GM12878 (cell line): ENCODE measurements around the gene KIAA1671. TPM values are rescaled to one million over a fixed set of nuclear protein-coding genes. Genes with fewer than 3 reads are reported as not detected.

Experiments used
- ATAC-seq: fragments of 200-7000 bp; cut with Tn5 transposase; 3 replicates; pipeline ENCODE4 v1.9.1; 2020; ENCODE audit warnings: mild to moderate bottlenecking, moderate library complexity
- BruUV-seq: library from RNA; stranded (reverse); fragments of 400-500 nt; replicated peaks from 2 replicates; lab custom pipeline; 2021; lab: Mats Ljungman, UMichigan
- CTCF ChIA-PET: fragments of 300-600 bp; sonication (Branson Sonifier 250); formaldehyde crosslinking; extraction: SDS; loops from one replicate; lab custom pipeline; 2021; ENCODE audit warnings: inconsistent platforms; lab: Yijun Ruan, JAX
- POLR2A ChIA-PET: fragments of 350-600 bp; formaldehyde crosslinking; extraction: SDS; loops from one replicate; lab custom pipeline; 2021; ENCODE audit warnings: inconsistent platforms; lab: Charles Lee
- RAD21 ChIA-PET: fragments of 300-600 bp; sonication (Branson Sonifier 250); formaldehyde crosslinking; loops from one replicate; lab custom pipeline; 2023; ENCODE audit warnings: antibody characterized with exemption; ENCODE audit not compliant: unreplicated experiment; lab: Charles Lee
- SMC1A ChIA-PET: fragments of 300-600 bp; sonication (Branson Sonifier 250); formaldehyde crosslinking; loops from one replicate; lab custom pipeline; 2023; ENCODE audit not compliant: unreplicated experiment, uncharacterized antibody; lab: Charles Lee
- DNase-seq: peaks from one replicate; pipeline ENCODE4 v3.0.0-alpha.2; 2011; ENCODE audit warnings: low read depth, low spot score
- FAIRE-seq: peaks from 3 replicates; lab custom pipeline; 2011; peaks lifted over from hg19 to GRCh38; lab: Jason Lieb, UNC
- H2AFZ ChIP-seq: 2 replicates; pipeline ENCODE4 v1.6.0; 2011; ENCODE audit warnings: low read depth, low read length, control low read depth; ENCODE audit not compliant: control insufficient read depth
- H3K27ac ChIP-seq: 2 replicates; pipeline ENCODE4 v1.5.1; 2011; ENCODE audit warnings: control low read depth; ENCODE audit not compliant: control insufficient read depth, insufficient read depth
- H3K27me3 ChIP-seq, 2 experiments: replicated peaks in 1 of 2; 2 replicates each; pipeline versions ENCODE4 v1.6.0 to v1.6.1; 2011; ENCODE audit warnings: low read length in 1 of 2; ENCODE audit not compliant: control insufficient read depth in 2 of 2, insufficient read depth in 2 of 2
- H3K36me3 ChIP-seq, 2 experiments: 2 replicates each; pipeline ENCODE4 v1.5.1; 2011; ENCODE audit warnings: low read length in 1 of 2; ENCODE audit not compliant: control insufficient read depth in 2 of 2, insufficient read depth in 2 of 2
- H3K4me1 ChIP-seq: 2 replicates; pipeline ENCODE4 v1.6.1; 2011; ENCODE audit warnings: mild to moderate bottlenecking, low read length, moderate library complexity, mixed read lengths; ENCODE audit not compliant: control insufficient read depth, insufficient read depth
- H3K4me2 ChIP-seq: 2 replicates; pipeline ENCODE4 v1.6.0; 2011; ENCODE audit warnings: control low read depth; ENCODE audit not compliant: control insufficient read depth, insufficient read depth
- H3K4me3 ChIP-seq: fragments of 200-600 bp; sonication (generic); 2 replicates; pipeline ENCODE4 v1.5.1; 2016
- H3K79me2 ChIP-seq: 2 replicates; pipeline ENCODE4 v1.6.0; 2011; ENCODE audit warnings: low read length; ENCODE audit not compliant: control insufficient read depth, insufficient read depth
- H3K9ac ChIP-seq: 2 replicates; pipeline ENCODE4 v1.8.0; 2011; ENCODE audit warnings: low read length, control low read depth, mixed read lengths; ENCODE audit not compliant: control insufficient read depth, insufficient read depth
- H3K9me3 ChIP-seq: replicated peaks from 3 replicates; pipeline ENCODE4 v1.5.1; 2011; ENCODE audit warnings: mild to moderate bottlenecking, low read length; ENCODE audit not compliant: control insufficient read depth, insufficient read depth
- H4K20me1 ChIP-seq: 2 replicates; pipeline ENCODE4 v1.6.0; 2011; ENCODE audit not compliant: control insufficient read depth, insufficient read depth
- BHLHE40 ChIP-seq, 2 experiments: fragments of 450-650 bp in 1 of 2; IDR thresholded peaks; 2 replicates each; pipeline ENCODE4 v1.6.1; 2011 to 2017; ENCODE audit warnings: low read depth in 2 of 2, borderline replicate concordance in 1 of 2, improper control_type of control experiment in 1 of 2, low read length in 1 of 2, mild to moderate bottlenecking in 1 of 2
- BMI1 ChIP-seq: fragments of 450-650 bp; IDR thresholded peaks from 2 replicates; pipeline ENCODE4 v1.6.1; 2016; ENCODE audit warnings: mild to moderate bottlenecking, moderate library complexity, borderline replicate concordance
- CHD2 ChIP-seq: IDR thresholded peaks from 2 replicates; pipeline ENCODE4 v1.6.1; 2011; ENCODE audit warnings: low read depth, low read length, improper control_type of control experiment, borderline replicate concordance
- GATAD2B ChIP-seq: fragments of 450-650 bp; conservative IDR thresholded peaks from 2 replicates; pipeline ENCODE4 v1.6.1; 2017; ENCODE audit warnings: low read depth, mild to moderate bottlenecking, moderate library complexity
- NFIC ChIP-seq: IDR thresholded peaks from 2 replicates; pipeline ENCODE4 v1.6.1; 2012; ENCODE audit warnings: low read depth, mild to moderate bottlenecking, inconsistent platforms, low read length, moderate library complexity
- NRF1 ChIP-seq: conservative IDR thresholded peaks from 2 replicates; pipeline ENCODE4 v1.6.1; 2011; ENCODE audit warnings: mild to moderate bottlenecking, low read depth, low read length, improper control_type of control experiment
- RAD21 ChIP-seq: IDR thresholded peaks from 2 replicates; pipeline ENCODE4 v1.6.1; 2011; ENCODE audit warnings: mild to moderate bottlenecking, low read depth, low read length, moderate library complexity; ENCODE audit not compliant: insufficient read depth
- SP1 ChIP-seq: IDR thresholded peaks from one replicate; pipeline ENCODE4 v1.6.1; 2011; ENCODE audit warnings: low read depth, low read length
- YY1 ChIP-seq: IDR thresholded peaks from 2 replicates; pipeline ENCODE4 v1.6.1; 2011; ENCODE audit warnings: low read depth, mild to moderate bottlenecking, low read length
- ZNF217 ChIP-seq: fragments of 450-650 bp; IDR thresholded peaks from 2 replicates; pipeline ENCODE4 v1.6.1; 2017; ENCODE audit warnings: antibody characterized with exemption, mild to moderate bottlenecking
- WGBS: methylation state at CpG from one replicate; pipeline ENCODE4 v1.1.6; 2016; ENCODE audit warnings: low lambda C conversion rate; ENCODE audit not compliant: insufficient replicate concordance, insufficient coverage; ENCODE audit errors: missing lambda C conversion rate; 5-methylcytosine and 5-hydroxymethylcytosine counted together
- in situ Hi-C: fragments of 300-500 bp; cut with MboI; formaldehyde crosslinking; loops from 9 replicates; pipeline ENCODE4 v1.14.3; 2018; ENCODE audit warnings: mixed read lengths
- intact Hi-C: fragments of 100-400 bp; cut with micrococcal nuclease; formaldehyde crosslinking; loops from one replicate; pipeline ENCODE4 v1.14.2; 2022; ENCODE audit not compliant: unreplicated experiment
- polyA plus RNA-seq, 11 experiments: library from polyadenylated mRNA; depleted of rRNA in 4 of 11; unstranded in 6 of 11; stranded (reverse) in 5 of 11; fragments of >200 nt; fragmentation: Nextera tagmentation in 4 of 11; fragmentation: Illumina TruSeq in 1 of 11; extraction: Ambion mirVana in 4 of 11; extraction: Trizol in 1 of 11; gene quantifications; 1 replicate in 1 of 11; 2 replicates in 10 of 11; pipeline versions ENCODE4 v1.2.1 to v1.2.3, GENCODE V29; 2011 to 2016; ENCODE audit warnings: inconsistent platforms in 2 of 11, missing spikeins in 2 of 11, low read depth in 1 of 11
- total RNA-seq, 4 experiments: library from RNA; depleted of rRNA in 3 of 4; stranded (reverse); fragments of >200 nt in 3 of 4; fragmentation: Illumina TruSeq in 1 of 4; extraction: Trizol in 1 of 4; gene quantifications; 2 replicates each; pipeline versions ENCODE4 v1.2.1 to v1.2.3, GENCODE V29; 2013 to 2021
- TF ChIP-seq, protein P1 (sequence below): fragments of 150-350 bp; IDR thresholded peaks from 2 replicates; pipeline ENCODE4 v1.6.1; 2016; ENCODE audit warnings: low read depth, low read length
- TF ChIP-seq, protein P2 (sequence below): IDR thresholded peaks from 2 replicates; pipeline ENCODE4 v1.6.1; 2012; ENCODE audit warnings: improper control_type of control experiment, low read depth, low read length; ENCODE audit not compliant: insufficient replicate concordance

Gene KIAA1671
- total and polyA plus RNA-seq, 10 of the 15 experiments (the other 5 are each of a cell fraction or from before 2014, with no cell fraction given) = 0.05 to 2.7 (median 0.33) TPM

DNA sequence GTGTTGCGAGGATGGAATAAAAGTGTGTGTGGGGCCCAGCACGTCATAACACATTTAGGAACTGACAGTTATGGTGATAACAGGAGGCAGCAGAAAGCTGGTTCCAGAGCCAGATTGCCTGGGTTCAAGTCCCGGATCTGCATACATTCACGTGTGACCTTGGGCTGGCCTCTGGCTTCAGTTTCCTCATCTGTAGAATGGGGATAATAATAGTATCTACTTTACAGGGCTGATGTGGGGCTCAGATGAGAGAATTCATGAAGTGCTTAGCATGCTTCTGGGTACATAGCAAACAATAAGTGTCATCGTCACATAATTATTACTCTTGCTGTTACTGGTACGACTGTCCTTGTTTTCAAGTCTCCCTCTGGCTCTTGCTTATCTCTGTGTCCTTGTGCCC, 97.3 kb downstream of the KIAA1671 start:
- ChIA-PET POLR2A (no interaction called here), SMC1A (interaction anchor here (0.8 to 2.9 kb wide), 4 partner anchors 19 to 111 kb away, joined by 3 to 34 read pairs (median 4); no protein-coding TSS in a partner anchor), RAD21 (interaction anchor here (1.1 to 3.7 kb wide), 3 partner anchors 18 to 112 kb away, joined by 3 to 26 read pairs (median 3); no protein-coding TSS in a partner anchor), CTCF (interaction anchor here (0.6 to 4.5 kb wide), 14 partner anchors 7 to 291 kb away, joined by 3 to 80 read pairs (median 4); no protein-coding TSS in a partner anchor)
- no peak overlapping the region for H2AFZ ChIP-seq
- no peaks in the 10 kb centered on the region for H3K79me2 ChIP-seq
- no peak overlapping the region for H3K9ac ChIP-seq
- BruUV-seq = no TSS peak
- intact Hi-C loops (no loop called here), in situ Hi-C loops (no loop called here)
- H3K4me2 ChIP-seq = no peak overlapping the region
- 45% methylated on average over 6 of the region's 6 CpGs for WGBS
- FAIRE-seq = no peak
- no peaks in the 10 kb centered on the region for H3K36me3 ChIP-seq
- no peak overlapping the region for H3K27ac ChIP-seq
- no peaks in the 10 kb centered on the region for H4K20me1 ChIP-seq
- H3K27me3 ChIP-seq = no peaks in the 10 kb centered on the region
- H3K9me3 ChIP-seq = peaks cover 4% of the 10 kb centered on the region; the same call in 1 of the 3 replicates
- H3K4me1 ChIP-seq = no peaks in the 10 kb centered on the region
- H3K4me3 ChIP-seq = no peak overlapping the region
- DNase-seq = no peak
- ATAC-seq = no peak
- no peak for TF ChIP-seq GATAD2B
- TF ChIP-seq ZNF217 = no peak
- TF ChIP-seq, protein P1, sequence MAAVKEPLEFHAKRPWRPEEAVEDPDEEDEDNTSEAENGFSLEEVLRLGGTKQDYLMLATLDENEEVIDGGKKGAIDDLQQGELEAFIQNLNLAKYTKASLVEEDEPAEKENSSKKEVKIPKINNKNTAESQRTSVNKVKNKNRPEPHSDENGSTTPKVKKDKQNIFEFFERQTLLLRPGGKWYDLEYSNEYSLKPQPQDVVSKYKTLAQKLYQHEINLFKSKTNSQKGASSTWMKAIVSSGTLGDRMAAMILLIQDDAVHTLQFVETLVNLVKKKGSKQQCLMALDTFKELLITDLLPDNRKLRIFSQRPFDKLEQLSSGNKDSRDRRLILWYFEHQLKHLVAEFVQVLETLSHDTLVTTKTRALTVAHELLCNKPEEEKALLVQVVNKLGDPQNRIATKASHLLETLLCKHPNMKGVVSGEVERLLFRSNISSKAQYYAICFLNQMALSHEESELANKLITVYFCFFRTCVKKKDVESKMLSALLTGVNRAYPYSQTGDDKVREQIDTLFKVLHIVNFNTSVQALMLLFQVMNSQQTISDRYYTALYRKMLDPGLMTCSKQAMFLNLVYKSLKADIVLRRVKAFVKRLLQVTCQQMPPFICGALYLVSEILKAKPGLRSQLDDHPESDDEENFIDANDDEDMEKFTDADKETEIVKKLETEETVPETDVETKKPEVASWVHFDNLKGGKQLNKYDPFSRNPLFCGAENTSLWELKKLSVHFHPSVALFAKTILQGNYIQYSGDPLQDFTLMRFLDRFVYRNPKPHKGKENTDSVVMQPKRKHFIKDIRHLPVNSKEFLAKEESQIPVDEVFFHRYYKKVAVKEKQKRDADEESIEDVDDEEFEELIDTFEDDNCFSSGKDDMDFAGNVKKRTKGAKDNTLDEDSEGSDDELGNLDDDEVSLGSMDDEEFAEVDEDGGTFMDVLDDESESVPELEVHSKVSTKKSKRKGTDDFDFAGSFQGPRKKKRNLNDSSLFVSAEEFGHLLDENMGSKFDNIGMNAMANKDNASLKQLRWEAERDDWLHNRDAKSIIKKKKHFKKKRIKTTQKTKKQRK = no peak
- TF ChIP-seq NFIC = no peak
- TF ChIP-seq SP1 = no peak
- TF ChIP-seq, protein P2, sequence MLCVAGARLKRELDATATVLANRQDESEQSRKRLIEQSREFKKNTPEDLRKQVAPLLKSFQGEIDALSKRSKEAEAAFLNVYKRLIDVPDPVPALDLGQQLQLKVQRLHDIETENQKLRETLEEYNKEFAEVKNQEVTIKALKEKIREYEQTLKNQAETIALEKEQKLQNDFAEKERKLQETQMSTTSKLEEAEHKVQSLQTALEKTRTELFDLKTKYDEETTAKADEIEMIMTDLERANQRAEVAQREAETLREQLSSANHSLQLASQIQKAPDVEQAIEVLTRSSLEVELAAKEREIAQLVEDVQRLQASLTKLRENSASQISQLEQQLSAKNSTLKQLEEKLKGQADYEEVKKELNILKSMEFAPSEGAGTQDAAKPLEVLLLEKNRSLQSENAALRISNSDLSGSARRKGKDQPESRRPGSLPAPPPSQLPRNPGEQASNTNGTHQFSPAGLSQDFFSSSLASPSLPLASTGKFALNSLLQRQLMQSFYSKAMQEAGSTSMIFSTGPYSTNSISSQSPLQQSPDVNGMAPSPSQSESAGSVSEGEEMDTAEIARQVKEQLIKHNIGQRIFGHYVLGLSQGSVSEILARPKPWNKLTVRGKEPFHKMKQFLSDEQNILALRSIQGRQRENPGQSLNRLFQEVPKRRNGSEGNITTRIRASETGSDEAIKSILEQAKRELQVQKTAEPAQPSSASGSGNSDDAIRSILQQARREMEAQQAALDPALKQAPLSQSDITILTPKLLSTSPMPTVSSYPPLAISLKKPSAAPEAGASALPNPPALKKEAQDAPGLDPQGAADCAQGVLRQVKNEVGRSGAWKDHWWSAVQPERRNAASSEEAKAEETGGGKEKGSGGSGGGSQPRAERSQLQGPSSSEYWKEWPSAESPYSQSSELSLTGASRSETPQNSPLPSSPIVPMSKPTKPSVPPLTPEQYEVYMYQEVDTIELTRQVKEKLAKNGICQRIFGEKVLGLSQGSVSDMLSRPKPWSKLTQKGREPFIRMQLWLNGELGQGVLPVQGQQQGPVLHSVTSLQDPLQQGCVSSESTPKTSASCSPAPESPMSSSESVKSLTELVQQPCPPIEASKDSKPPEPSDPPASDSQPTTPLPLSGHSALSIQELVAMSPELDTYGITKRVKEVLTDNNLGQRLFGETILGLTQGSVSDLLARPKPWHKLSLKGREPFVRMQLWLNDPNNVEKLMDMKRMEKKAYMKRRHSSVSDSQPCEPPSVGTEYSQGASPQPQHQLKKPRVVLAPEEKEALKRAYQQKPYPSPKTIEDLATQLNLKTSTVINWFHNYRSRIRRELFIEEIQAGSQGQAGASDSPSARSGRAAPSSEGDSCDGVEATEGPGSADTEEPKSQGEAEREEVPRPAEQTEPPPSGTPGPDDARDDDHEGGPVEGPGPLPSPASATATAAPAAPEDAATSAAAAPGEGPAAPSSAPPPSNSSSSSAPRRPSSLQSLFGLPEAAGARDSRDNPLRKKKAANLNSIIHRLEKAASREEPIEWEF = no peak
- no peak for TF ChIP-seq BMI1
- TF ChIP-seq YY1 = no peak
- TF ChIP-seq CHD2 = no peak
- no peak for TF ChIP-seq BHLHE40 (IDR thresholded peaks at IDR 0.05; ENCODE audit: borderline replicate concordance in 1 of 2, low read depth in 2 of 2, low read length in 1 of 2)
- TF ChIP-seq NRF1 = no peak
- TF ChIP-seq RAD21 = no peak
